Stimulated activated CD4-positive, alpha-beta T cell treated with anti-CD3 and anti-CD28 coated beads, Interleukin-1b, Interleukin-23, amount 100 ng/mL, for 1 hour (primary cell): ENCODE results near the gene HRH3.

Experiments
- DNase-seq, 2 donors: peaks; one replicate each; pipeline ENCODE4 v3.0.0-alpha.2; 2020; ENCODE audit warnings: low read depth in 2 of 2

HRH3 gene

DNA sequence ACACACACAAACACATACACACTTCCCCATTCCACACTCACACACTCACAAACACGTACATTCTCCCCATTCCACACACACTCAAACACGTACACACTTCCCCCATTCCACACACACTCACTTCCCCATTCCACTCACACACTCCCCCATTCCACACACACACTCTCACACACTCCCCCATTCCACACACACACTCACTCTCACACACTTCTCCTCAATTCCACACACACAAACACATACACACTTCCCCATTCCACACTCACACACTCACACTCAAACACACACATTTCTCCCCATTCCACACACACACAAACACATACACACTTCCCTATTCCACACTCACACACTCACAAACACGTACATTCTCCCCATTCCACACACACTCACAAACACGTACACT lies 9.6 kb upstream of the HRH3 start:
- no peak for DNase-seq

DNA sequence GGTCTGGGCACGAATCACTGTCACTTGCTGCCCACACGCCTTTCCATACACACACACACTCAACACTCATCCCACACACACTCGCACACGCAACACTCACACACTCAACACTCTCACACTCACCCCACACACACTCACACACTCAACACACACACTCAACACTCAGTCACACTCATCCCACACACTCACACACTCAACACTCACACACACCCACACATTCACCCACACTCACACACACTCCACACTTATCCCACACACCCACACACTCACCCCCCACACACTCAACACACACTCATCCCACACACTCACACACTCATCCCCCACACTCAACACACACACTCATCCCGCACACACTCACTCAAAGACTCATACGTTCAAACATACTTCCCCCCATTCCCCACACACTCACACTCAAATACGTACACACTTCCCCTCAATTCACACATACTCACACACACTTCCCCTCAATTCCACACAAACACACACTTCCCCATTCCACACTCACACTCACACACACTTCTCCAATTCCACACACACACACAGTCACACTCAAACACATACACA lies 9.0 kb upstream of the HRH3 start:
- no peak for DNase-seq

DNA sequence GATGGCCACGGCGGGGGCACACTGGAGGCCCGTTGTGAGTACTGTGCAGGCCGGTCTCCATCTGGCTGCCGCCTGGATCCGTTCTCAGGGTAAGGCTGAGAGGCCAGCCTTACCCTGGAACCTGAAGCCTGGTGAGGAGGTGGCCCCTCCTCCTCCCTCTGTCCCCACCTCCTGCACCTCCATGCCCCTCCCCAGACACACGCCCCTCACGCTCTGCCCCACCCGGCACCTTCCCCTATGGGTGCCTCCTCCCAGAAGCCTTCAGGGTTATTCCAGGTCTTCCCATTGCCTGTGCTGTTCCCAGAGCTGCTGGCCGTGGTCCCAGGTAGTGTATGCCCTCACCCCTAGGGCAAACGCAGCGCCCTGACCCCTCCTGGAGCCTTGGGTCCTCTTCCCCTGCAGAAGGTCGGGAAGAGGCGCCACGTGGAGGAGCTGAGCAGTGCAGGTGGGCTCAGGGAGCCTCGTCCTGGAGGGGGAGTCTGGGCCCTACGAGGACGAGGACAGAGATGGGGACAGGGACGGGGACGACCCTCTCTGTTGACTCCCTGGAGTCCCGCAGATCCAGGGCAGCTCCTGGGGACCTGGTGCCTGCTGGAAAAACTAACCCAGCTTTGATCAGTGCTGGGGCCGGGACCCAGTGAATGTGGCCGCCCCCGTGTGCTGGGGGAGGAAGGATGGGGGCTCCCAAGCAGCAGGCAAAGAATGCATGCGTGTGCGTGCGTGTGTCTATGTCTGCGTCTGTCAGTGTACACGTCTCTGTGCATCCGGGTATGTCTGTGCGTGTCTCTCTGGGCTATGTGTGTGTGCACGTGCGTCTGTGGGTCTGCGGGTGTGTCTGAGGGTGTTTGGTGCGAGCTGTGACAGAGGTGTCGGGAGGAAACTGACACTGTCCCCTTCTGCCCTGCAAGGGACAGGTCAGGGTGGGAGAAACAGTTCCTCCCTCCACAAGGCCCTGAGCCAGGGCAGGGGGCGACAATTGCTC lies 8.2 kb upstream of the HRH3 start:
- DNase-seq: no peak

DNA sequence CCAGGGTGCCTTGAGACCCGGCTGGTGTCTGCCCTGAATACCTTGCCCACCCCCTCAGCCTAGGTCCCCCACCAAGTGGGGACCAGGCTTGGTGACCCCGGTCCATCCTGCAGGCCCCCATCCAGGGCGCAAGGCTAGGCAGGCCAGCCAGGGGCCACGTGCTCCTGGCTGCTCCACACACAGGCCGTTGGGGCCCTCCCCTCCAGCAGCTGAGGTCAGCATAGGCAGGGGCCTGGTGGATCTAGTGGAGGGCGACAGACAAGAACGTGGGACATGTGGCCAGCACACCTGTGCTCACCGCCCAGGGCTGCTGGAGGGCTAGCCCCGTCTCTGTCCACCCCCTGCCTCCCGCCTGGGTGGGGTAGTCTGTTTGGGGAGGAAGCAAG lies 7.5 kb upstream of the HRH3 start:
- DNase-seq: no peak

DNA sequence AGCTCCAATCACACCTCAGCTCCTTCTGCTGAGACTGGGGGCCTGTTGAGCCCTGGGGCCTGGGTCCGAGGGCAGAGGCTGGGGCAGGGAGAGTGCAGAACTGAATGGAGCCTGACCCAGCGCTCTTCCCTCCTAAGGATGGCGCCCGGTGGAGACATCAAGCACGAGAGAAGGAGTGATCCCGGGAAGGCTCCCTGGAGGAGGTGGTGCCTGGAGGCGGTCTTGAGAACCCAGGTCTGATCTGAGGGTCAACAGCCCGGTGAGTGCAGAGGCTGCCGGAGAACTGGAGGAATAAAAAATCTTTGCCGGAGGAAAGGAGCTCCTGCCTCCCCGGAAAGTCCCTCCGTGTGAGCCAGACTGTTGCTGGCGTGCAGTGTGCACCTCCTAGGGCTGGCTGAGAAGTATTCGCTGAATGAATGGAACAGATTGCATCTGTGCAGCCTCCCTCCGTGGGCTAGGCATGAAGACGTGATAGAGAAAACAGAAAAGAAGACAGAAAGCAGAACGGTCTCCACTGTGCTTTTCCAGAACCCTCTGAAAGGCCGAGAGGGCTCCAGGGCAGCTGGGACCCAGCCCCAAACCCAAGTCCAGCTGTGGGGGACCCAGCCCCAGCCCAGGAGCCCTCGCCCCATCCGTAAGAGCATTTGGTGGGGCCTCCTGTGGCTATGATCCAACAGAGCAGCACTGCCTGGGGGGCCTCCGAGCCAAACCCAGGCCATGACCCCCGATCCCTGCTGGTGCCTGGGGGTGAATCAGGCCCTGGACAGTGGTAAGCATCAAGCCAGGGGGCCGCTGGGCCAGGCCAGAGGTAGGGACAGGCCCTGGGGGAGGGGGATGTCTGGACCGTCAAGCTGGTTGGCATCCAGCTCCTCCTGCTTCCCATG lies 6.9 kb upstream of the HRH3 start:
- DNase-seq: no peak

DNA sequence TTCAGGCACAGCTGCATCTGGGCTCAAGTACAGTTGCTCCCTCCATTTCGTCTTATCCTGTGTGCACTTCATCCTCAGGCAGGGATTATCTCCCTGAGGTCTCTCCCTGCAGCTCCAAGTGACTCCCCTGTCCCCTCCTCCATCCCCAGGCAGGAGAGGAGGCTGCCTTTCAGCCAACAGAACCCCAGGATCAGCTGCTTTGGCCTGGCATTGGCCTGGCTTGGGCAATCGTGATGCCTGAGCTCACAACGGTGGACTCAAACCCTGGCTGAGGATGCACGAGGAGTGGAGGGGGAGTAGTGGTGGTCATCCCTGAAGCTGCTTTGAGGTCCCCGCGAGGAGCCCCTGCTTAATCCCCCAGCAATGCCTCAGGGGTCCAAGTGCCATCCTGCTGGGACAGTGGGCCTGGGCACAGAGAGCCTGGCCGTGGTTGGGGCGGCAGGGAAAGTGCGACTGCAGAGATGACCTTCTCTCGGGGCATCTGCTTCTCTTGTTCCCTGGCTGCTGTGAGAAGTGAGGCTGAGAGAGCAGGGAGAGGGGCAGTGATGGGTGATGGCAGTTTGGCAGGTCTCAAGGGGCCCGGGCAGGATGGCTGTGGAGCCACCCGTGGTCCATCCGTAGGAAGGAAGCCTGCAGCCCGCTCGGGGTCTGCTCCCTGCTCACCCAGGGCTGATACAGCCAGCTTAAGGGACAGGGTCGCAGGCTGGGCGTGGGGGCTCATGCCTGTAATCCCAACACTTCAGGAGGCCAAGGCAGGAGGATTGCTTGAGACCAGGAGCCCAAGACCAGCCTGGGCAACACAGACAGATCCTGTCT lies 6.0 kb upstream of the HRH3 start:
- DNase-seq: no peak

DNA sequence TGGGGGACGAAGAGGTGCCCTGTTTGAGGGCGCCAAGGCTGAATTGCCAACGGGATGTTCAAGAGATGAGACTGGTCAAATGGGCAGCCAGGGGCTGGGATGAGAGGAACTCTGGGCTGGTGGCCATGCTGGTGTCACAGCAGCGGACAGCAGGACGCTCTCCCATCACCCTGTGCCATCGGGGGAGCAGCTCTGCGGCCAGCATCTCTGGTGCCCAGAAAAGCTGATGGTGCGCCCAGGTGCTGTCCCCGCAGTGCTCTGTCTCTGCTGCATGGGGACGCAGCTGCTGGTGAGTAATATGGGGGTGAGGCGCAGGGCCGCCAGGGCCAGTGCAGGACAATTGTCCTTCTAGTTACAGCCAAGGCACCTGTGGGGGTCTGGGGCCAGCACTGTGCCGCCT lies 4.9 kb upstream of the HRH3 start:
- no peak for DNase-seq

DNA sequence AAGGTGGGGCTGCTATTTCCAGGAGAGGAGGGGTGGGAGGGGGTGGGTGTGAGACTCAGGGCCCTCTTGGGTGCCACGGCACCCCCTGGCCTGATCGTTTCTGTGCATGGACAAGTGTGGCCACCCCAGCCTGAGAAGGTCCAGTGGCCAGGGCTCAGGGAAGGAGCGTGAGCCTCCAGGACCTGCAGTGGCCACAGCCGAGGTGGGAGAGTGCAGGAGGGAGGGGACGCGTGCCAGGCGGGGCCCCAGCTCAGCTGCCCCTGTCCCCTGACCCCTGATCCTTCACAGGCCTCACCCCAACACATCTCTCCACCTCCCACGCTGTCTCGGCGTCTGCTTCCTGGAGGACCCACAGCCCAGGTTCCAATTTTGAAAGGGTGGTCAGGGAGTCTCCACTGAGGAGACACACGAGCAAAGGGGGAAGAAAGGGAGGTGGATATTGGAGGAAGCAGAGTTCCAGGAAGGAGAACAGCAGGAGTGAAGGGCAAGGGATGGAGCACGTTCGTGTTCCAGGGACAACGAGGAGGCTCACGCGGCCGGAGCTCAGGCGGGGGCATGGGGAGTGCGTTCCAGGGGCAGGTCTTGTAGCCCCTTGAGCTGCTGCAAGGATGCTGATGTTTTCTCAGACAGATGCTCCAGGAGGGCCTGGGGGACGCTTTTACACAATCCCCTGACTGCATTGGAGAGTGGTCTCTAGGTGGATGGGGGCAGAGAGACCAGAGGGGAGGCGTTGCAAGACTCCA lies 4.2 kb upstream of the HRH3 start:
- no peak for DNase-seq

DNA sequence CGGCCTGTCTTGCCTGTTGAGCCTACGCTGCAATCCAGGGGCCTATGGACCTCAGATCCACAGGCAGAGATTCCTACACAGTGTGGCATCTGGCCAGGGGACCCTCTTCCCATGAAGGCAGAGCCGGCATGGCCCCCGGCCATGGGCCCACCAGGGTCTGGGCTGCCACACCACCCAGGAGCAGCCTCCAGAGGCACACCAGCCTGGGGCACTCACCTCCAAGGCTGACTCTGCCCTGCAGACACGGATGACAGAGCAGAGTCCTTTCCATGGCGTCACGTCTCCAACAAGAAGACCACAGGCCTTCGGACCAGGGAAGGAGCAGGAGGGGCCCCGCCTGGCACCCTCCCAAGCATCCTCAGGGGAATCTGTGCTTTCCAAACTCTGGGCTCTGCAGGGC lies 3.5 kb upstream of the HRH3 start:
- no peak for DNase-seq

DNA sequence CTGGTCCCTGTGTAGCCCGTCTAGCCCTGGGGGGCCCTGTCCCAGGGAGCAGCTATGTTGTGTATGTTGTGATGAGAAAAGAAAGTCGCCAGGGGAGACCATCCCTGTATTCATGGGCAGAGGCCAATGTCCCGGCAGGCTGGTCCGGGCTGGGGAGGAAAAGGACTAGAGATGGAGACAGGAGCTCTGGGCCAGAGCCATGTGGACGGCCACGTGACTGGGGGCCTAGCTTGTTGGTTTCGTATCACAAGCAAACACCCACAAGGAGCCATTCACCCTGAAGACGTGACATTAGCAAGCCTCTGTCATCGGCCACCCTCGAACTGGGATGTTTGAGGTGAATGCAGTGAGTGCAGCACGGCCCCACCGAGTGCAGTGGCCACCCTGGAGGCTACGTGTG lies 2.9 kb upstream of the HRH3 start:
- no peak for DNase-seq

DNA sequence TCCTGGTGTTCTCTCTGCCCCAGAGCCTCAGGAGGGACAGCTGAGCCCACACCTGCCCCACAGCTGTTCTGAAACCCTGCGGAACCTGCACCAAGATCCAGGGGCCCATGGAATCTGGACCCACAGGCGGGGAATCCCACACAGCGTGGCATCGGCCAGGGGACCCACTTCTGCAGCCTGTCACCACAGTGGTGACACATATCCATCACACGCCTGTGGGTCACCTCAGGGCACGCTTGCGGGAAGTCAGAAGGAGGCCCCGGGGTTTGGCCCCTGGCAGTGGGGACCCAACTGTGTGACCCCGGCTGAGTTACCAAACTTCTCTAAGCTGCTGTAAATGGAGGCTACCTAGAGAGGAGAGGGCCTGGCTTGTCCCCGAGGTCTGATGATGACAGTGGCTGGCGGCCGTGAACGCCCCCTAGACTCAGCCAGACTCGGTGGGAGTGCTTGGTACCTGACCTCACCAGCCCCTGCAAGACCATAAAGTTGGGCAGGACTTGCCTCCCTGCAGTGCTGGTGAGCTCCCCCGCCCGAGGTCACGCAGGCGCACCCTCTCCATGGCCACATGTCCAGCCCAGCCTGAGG lies 2.3 kb upstream of the HRH3 start:
- no peak for DNase-seq

DNA sequence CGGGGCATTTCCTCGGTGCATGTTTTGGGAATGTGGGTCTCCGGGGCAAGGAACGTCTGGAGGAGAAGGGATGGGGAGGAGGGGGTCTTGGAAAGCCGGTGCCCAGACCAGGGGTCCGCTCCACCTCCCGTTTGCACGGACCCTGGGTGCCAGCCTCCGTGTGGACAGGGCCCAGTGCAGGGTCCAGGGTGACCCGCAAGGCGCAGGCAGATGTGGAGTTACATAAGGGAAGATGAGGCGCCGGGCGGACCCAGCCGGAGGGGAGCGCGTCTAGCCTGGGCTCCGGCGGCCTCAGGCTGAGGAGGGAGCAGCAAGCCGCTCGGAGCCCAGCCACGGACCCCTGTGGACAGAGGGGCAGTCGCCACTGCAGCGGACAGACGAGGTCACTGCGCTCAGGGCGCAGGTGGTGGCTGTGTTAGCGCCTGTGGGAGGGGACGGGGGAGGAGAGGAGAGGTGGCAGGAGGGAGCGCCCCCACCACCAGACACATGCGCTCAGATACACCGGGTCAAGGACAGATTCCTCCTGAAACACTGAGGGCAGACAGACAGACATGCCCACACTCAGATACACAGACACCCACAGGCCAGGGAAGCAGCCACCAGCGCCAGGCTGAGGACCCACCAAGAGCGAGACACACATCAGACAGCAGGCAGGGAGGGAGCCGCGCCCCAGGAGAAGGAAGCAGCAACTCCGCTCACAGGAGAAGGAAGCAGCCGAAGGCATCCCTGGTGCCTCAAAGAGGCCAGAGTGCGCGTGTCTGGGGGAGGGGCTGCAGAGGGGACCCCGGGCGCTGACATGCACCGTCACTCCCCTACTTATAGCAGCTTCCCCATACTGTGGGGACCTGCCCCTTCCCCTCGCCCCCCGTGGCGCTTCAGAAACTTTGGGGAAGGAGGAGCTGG lies 839 bp upstream of the HRH3 start:
- no peak for DNase-seq

DNA sequence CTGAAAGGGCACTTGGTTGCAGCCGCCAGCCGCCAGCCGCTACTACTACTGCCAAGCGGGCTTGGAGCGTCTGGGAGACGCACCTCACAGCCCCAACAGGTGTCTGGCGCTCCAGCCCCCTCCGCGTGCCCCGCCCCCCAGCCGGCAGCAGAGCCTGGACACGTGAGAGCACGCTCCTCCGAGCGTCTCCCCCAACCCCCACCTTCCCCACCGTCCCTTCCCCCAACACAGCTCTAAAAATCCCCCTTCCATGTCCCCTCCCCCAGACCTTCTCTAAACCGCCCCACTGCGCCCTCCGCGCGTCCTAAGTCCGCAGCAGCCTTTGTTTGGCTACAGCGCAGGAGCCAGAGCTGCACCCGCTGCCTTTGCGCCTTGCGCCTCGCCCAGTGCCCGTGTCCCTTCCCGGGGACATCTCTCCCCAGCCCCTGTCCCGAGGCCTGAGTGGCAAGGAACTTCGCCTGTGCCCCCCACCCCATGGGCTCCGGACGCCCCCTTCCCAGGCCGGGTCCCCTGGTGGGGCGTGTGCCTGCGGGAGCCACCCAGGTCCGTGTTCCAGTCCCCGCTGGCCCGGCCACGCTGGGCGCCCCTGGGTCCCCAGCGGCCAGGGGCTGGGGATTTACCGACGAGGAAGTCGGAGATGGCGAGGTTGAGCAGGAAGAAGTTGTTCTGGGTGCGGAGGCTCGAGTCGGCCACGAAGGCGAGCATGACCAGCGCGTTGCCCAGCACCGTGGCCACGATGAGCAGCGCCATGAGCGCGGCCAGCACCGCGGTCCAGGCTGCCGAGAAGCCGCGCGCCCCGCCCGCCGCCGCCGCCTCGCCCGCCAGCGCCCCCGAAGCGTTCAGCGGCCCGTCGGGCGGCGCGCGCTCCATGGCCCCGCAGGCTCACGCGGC lies 732 bp downstream of the HRH3 start:
- DNase-seq: no peak

DNA sequence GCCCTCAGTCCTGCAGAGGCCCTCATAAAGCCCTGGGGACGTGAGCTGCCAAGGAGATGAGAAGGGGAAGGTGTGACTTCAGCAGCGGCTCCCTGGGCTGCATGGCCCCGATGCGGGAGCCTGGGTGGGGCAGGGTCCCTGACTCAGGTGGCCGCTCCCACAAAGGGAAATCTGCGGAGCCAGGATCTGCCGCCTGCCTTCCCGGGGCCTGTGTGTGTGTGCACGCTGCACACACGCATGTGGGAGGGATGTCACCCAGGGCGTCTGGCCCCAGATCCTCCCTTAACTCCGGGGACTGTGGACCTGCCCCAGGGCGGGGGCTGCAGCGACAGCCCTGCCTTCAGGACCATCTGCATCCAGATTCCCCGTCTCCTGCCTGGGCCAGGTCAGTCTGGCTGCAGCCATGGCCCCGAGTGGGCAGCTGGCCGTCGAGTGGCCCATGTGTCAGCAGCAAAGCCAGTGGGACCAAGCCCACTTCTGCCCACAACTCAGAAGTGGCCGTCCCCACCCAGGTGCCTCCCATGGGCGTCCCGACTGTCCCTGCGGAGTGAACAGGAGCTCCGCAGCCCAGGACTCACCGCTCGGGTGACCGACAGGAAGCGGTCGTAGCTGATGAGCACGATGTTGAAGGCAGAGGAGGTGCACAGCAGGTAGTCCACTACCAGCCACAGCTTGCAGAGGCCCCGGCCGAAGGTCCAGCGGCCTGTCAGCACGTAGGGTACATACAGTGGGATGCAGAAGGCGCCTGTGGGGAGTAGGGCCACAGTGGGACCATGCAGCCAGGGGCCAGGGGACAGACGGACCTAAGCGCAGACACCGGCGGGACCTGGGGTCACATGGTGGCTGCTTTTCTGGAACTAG lies 1.9 kb downstream of the HRH3 start:
- DNase-seq: no peak

DNA sequence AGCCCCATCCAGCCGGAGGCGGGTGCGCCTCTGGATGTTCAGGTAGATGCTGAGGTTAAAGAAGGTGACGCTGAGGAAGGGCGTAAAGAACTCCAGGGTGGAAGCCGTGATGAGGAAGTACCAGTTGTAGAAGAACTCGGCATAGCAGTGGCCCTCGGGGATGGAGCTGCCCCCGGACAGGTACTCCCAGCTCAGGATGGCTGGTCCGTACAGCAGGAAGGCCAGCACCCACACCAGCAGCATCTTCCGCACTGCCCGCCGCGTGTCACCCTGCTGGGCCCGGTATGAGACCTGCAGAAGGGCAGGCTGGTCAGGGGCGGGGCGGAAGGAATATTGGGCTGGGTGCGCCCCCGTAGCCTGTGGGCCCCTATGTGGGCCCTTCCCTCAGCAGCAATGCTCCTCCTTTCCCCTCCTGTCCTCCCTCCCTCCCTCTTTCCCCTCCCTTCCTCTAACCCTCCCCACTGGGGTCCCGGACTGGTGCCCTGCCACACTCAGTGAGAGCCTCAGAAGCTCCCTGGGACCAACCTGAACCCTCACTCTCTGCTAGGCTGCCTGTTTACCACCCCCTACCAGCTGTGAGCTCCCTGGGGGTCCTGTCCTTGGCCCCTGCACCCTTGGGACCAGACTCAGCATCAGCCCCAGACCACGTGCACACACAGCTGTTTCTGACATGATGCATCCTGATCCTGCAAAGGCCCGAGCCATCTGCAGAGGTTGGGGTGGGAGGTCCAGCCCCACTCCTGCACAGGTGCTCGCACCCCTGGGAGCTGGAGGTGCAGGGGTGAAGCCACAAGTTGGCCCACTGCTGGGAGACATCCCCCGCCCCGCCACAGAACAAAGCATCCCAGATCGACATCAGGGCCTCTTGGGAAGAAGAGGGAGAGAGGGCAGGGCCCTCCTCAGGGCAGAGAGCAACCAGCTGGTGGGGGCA lies 3.2 kb downstream of the HRH3 start:
- no peak for DNase-seq

DNA sequence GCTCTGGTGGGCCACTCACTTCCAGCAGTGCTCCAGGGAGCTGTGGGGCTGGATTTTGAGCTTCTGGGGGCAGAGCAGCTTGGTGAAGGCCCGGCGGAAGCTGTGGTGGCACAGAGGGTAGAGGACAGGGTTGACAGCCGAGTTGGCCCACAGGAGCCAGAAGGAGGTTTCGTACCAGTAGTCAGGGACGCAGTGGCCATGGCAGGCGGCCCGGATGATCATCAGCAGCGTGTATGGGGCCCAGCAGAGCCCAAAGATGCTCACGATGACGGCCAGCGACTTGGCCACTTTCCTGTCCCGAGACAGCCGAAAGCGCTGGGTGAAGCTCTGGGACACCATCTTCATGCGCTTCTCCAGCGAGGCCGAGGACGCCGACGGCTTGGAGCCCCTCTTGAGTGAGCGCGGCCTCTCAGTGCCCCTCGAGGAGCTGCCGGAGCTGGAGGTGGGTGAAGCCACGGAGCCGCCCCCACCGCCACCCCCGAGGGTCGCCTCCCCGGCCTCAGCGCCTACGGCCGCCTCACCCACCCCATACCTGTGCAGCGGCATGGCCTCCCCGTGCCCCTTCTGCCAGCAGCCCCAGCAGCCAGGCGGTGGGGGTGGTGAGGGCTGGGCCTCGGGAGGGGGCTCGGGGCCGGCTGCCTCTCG lies 4.0 kb downstream of the HRH3 start:
- no peak for DNase-seq
